ENCODE data around the gene SRSF9.

DNA sequence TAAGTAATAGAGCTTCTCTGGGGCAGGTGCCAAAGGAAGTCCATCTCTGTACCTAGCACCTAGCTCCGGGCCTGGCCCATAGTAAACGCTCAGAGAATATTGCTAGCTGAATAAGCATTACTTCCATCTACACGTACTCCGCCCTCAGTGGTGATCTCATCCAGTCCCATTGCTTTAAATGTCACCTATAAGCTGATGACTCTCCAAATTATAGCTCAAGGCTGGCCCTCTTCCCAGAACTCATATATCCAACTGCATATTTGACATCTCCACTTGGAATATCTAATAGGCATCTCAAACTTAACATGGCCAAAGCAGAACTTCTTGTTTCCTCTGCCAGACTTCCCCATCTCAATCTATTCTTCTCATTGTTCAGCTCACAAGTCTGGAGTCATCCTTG, 19.5 kb upstream of the SRSF9 start:
- TF ChIP-seq GATA2 (IDR thresholded peaks at IDR 0.05; ENCODE audit: low read depth, low read length) (no peak), GATA3 (IDR thresholded peaks at IDR 0.05; ENCODE audit: low read depth, low read length) (no peak)

Data from SH-SY5Y (cell line).